RWPE1 (cell line): Measurements from ENCODE around the gene PCP4L1.

Experiments
- CTCF ChIA-PET: fragments of 350-600 bp; sonication (Branson Sonifier 250); formaldehyde crosslinking; extraction: SDS; loops from one replicate; lab custom pipeline; 2021; lab: Yijun Ruan, JAX
- POLR2A ChIA-PET: fragments of 400-600 bp; formaldehyde crosslinking; extraction: SDS; loops from one replicate; lab custom pipeline; 2020; ENCODE audit warnings: antibody characterized with exemption; ENCODE audit not compliant: low non-redundant PET; lab: Yijun Ruan, JAX
- DNase-seq: peaks from one replicate; pipeline ENCODE4 v3.0.0; 2012; ENCODE audit warnings: low spot score
- H3K27ac ChIP-seq: fragments of 450-650 bp; 2 replicates; pipeline ENCODE4 v1.5.1; 2017
- CTCF ChIP-seq: fragments of 450-650 bp; conservative IDR thresholded peaks from 2 replicates; pipeline ENCODE4 v1.5.1; 2017; ENCODE audit warnings: low read depth, mild to moderate bottlenecking

PCP4L1 gene

GRCh38 chr1:161258439-161259344 lies at the start of gene PCP4L1:
TSS of gene PCP4L1 (plus strand) at chr1:161258745. CDS start at chr1:161258975, 230 bp downstream.
- no peak within 1 kb of the TSS for H3K27ac ChIP-seq
- no peak for TF ChIP-seq CTCF
- CTCF ChIA-PET: interaction anchor here (1.2 kb wide), 1 partner anchor 32 kb away, joined by 3 read pairs; no protein-coding TSS in a partner anchor
- POLR2A ChIA-PET: no interaction called here
- DNase-seq: peak; percentile 51

GRCh38 chr1:161209790-161210409 lies 48.6 kb upstream of the PCP4L1 start:
- peak; percentile 88 for TF ChIP-seq CTCF
- ChIA-PET POLR2A (no interaction called here), CTCF (interaction anchor here (0.6 to 1.3 kb wide), 4 partner anchors 9 to 69 kb away, joined by 3 to 6 read pairs (median 4); partner anchors contain the start of gene TOMM40L)
- peak; percentile 85 for DNase-seq
- H3K27ac ChIP-seq: no peak overlapping the region

- ChIA-PET CTCF (no interaction called here), POLR2A (no interaction called here)
- no peak for TF ChIP-seq CTCF
- DNase-seq: no peak
- no peak overlapping the region for H3K27ac ChIP-seq
These were observed 44.2 kb upstream of the PCP4L1 start for GRCh38 chr1:161214369-161214768.

- no peak within 1 kb of the TSS for H3K27ac ChIP-seq
- TF ChIP-seq CTCF: no peak
- ChIA-PET CTCF (interaction anchor here (1.2 kb wide), 1 partner anchor 76 kb away, joined by 4 read pairs; no protein-coding TSS in a partner anchor), POLR2A (no interaction called here)
- DNase-seq: no peak
These were observed 43.5 kb upstream of the PCP4L1 start, which contains the start of gene FCER1G for GRCh38 chr1:161215076-161215475. TSS of gene FCER1G (plus strand) at chr1:161215295. CDS start at chr1:161215322, 27 bp downstream.

GRCh38 chr1:161216945-161217712 lies 41.4 kb upstream of the PCP4L1 start:
- no peak overlapping the region for H3K27ac ChIP-seq
- ChIA-PET POLR2A (no interaction called here), CTCF (interaction anchor here (0.6 kb wide), 1 partner anchor 9 kb away, joined by 3 read pairs; no protein-coding TSS in a partner anchor)
- no peak for DNase-seq
- no peak for TF ChIP-seq CTCF

- POLR2A ChIA-PET: no interaction called here
- no peak for TF ChIP-seq CTCF
- no peak for DNase-seq
- CTCF ChIA-PET: interaction anchor here (0.6 to 1.1 kb wide), 2 partner anchors 9 to 73 kb away, joined by 3 read pairs; no protein-coding TSS in a partner anchor
- H3K27ac ChIP-seq: no peak overlapping the region
These were observed 40.7 kb upstream of the PCP4L1 start for GRCh38 chr1:161217831-161218230.
